Liver (tissue), 9 donors: Measurements from ENCODE around the gene DPYD. TPM values are rescaled to one million over a fixed set of nuclear protein-coding genes. Genes with fewer than 3 reads are reported as not detected.

Experiments
- DNase-seq: peaks from one replicate; pipeline ENCODE4 v3.0.0-alpha.2; 2017; ENCODE audit warnings: low spot score
- H3K27ac ChIP-seq, 2 donors: one replicate each; pipeline ENCODE4 v1.7.0; 2013; ENCODE audit warnings: inconsistent platforms in 2 of 2, low read length in 2 of 2, control low read depth in 1 of 2, low read depth in 1 of 2, mild to moderate bottlenecking in 1 of 2
- H3K27me3 ChIP-seq, 4 donors: one replicate each; pipeline versions ENCODE4 v1.6.1 to v1.7.0; 2013; ENCODE audit warnings: low read length in 3 of 4, inconsistent platforms in 1 of 4, mild to moderate bottlenecking in 1 of 4, moderate library complexity in 1 of 4; ENCODE audit not compliant: control insufficient read depth in 4 of 4, insufficient read depth in 4 of 4
- H3K36me3 ChIP-seq, 4 donors: one replicate each; pipeline versions ENCODE4 v1.6.1 to v1.7.0; 2013; ENCODE audit warnings: low read length in 3 of 4, mild to moderate bottlenecking in 3 of 4, low read depth in 1 of 4, moderate library complexity in 1 of 4; ENCODE audit not compliant: control insufficient read depth in 4 of 4, insufficient read depth in 3 of 4
- H3K4me1 ChIP-seq, 4 donors: one replicate each; pipeline versions ENCODE4 v1.6.1 to v1.7.0; 2013; ENCODE audit warnings: low read length in 3 of 4, mild to moderate bottlenecking in 3 of 4, moderate library complexity in 1 of 4; ENCODE audit not compliant: control insufficient read depth in 4 of 4, insufficient read depth in 4 of 4
- H3K4me3 ChIP-seq, 3 donors: one replicate each; pipeline versions ENCODE4 v1.6.1 to v1.7.0; 2013; ENCODE audit warnings: low read length in 3 of 3, control low read depth in 1 of 3, low read depth in 1 of 3, mild to moderate bottlenecking in 1 of 3
- H3K9ac ChIP-seq, 2 donors: one replicate each; pipeline ENCODE4 v1.7.0; 2013; ENCODE audit warnings: low read length in 2 of 2, mild to moderate bottlenecking in 2 of 2, moderate library complexity in 2 of 2, control low read depth in 1 of 2, low read depth in 1 of 2
- H3K9me3 ChIP-seq, 4 donors: one replicate each; pipeline versions ENCODE4 v1.6.1 to v1.7.0; 2013; ENCODE audit warnings: low read length in 3 of 4; ENCODE audit not compliant: control insufficient read depth in 4 of 4
- ATF3 ChIP-seq: IDR thresholded peaks from 2 replicates; pipeline ENCODE4 v1.6.1; 2016; ENCODE audit warnings: antibody characterized with exemption
- CTCF ChIP-seq: fragments of 150-350 bp; IDR thresholded peaks from 2 replicates; pipeline ENCODE4 v1.5.1; 2017; ENCODE audit warnings: improper control_type of control experiment, low read depth, low read length; ENCODE audit not compliant: missing input control
- EGR1 ChIP-seq, 2 donors: IDR thresholded peaks; 2 replicates each; pipeline ENCODE4 v1.6.1; 2016 to 2018; ENCODE audit warnings: antibody characterized with exemption in 2 of 2, low read depth in 2 of 2
- FOXA1 ChIP-seq: IDR thresholded peaks from 2 replicates; pipeline ENCODE4 v1.6.1; 2016; ENCODE audit warnings: antibody characterized with exemption
- FOXA2 ChIP-seq: IDR thresholded peaks from 2 replicates; pipeline ENCODE4 v1.6.1; 2016; ENCODE audit warnings: antibody characterized with exemption
- GABPA ChIP-seq, 2 donors: IDR thresholded peaks in 1 of 2; conservative IDR thresholded peaks in 1 of 2; 2 replicates each; pipeline ENCODE4 v1.6.1; 2016; ENCODE audit warnings: antibody characterized with exemption in 2 of 2, mild to moderate bottlenecking in 1 of 2, moderate library complexity in 1 of 2
- HNF4A ChIP-seq, 2 donors: conservative IDR thresholded peaks; 2 replicates each; pipeline ENCODE4 v1.6.1; 2016; ENCODE audit warnings: antibody characterized with exemption in 2 of 2, mild to moderate bottlenecking in 2 of 2
- HNF4G ChIP-seq: IDR thresholded peaks from 2 replicates; pipeline ENCODE4 v1.6.1; 2016; ENCODE audit warnings: antibody characterized with exemption
- JUND ChIP-seq, 2 donors: IDR thresholded peaks; 2 replicates each; pipeline ENCODE4 v1.6.1; 2016; ENCODE audit warnings: antibody characterized with exemption in 2 of 2
- MAX ChIP-seq: IDR thresholded peaks from 2 replicates; pipeline ENCODE4 v1.6.1; 2016; ENCODE audit warnings: antibody characterized with exemption
- NR2F2 ChIP-seq: IDR thresholded peaks from 2 replicates; pipeline ENCODE4 v1.6.1; 2016; ENCODE audit warnings: antibody characterized with exemption
- RAD21 ChIP-seq, 2 donors: IDR thresholded peaks; 2 replicates each; pipeline ENCODE4 v1.6.1; 2016; ENCODE audit warnings: antibody characterized with exemption in 2 of 2, mild to moderate bottlenecking in 2 of 2
- REST ChIP-seq: IDR thresholded peaks from 2 replicates; pipeline ENCODE4 v1.6.1; 2016; ENCODE audit warnings: antibody characterized with exemption, mild to moderate bottlenecking
- RXRA ChIP-seq, 2 donors: IDR thresholded peaks; 2 replicates each; pipeline ENCODE4 v1.6.1; 2017 to 2018; ENCODE audit warnings: antibody characterized with exemption in 2 of 2, mild to moderate bottlenecking in 1 of 2
- SP1 ChIP-seq: IDR thresholded peaks from 2 replicates; pipeline ENCODE4 v1.6.1; 2018; ENCODE audit warnings: antibody characterized with exemption, mild to moderate bottlenecking
- TAF1 ChIP-seq: conservative IDR thresholded peaks from 2 replicates; pipeline ENCODE4 v1.6.1; 2016; ENCODE audit warnings: antibody characterized with exemption, mild to moderate bottlenecking
- YY1 ChIP-seq: IDR thresholded peaks from 2 replicates; pipeline ENCODE4 v1.6.1; 2016; ENCODE audit warnings: antibody characterized with exemption, mild to moderate bottlenecking
- ZBTB33 ChIP-seq: IDR thresholded peaks from 2 replicates; pipeline ENCODE4 v1.6.1; 2016; ENCODE audit warnings: antibody characterized with exemption
- WGBS: extraction: QIAGEN DNeasy Blood & Tissue Kit; methylation state at CpG from one replicate; pipeline ENCODE4 v1.1.7; 2013; 5-methylcytosine and 5-hydroxymethylcytosine counted together
- polyA plus RNA-seq, 2 donors: library from polyadenylated mRNA; stranded (reverse) in 1 of 2; unstranded in 1 of 2; fragments of 200-250 nt in 1 of 2; fragments of >200 nt in 1 of 2; fragmentation: Nextera tagmentation in 1 of 2; extraction: Ambion mirVana in 1 of 2; gene quantifications; one replicate each; pipeline versions ENCODE4 v1.2.1 to v1.2.3, GENCODE V29; 2013 to 2015
- total RNA-seq, 2 donors: library from RNA; depleted of rRNA; stranded (reverse); fragments of >200 nt; gene quantifications; one replicate each; pipeline ENCODE4 v1.2.3, GENCODE V29; 2014
- donor health status: healthy.
- donor health status: healthy.
- donor health status: healthy.
- donor health status: healthy.
- donor health status: healthy.

Gene DPYD
- total and polyA plus RNA-seq, 4 donors = 16.2 to 142 (median 47.0) TPM

- no peak overlapping the region for H3K9ac ChIP-seq
- no peak overlapping the region for H3K27ac ChIP-seq
- no peak for TF ChIP-seq EGR1 (IDR thresholded peaks at IDR 0.05; ENCODE audit: low read depth in 2 of 2)
- TF ChIP-seq CTCF = no peak
- no peak for TF ChIP-seq REST
- TF ChIP-seq HNF4G = no peak
- TF ChIP-seq JUND (IDR thresholded peaks at IDR 0.05) = no peak
- no peak for TF ChIP-seq ZBTB33
- TF ChIP-seq HNF4A (conservative IDR thresholded peaks at IDR 0.05) = no peak
- no peak for TF ChIP-seq GABPA (IDR thresholded peaks at IDR 0.05 in 1 of 2, conservative IDR thresholded peaks at IDR 0.05 in 1 of 2)
- TF ChIP-seq SP1 = no peak
- TF ChIP-seq FOXA1 = no peak
- TF ChIP-seq TAF1 = no peak
- no peak for TF ChIP-seq YY1
- TF ChIP-seq RAD21 (IDR thresholded peaks at IDR 0.05) = no peak
- TF ChIP-seq RXRA (IDR thresholded peaks at IDR 0.05) = no peak
- TF ChIP-seq ATF3 = no peak
- no peak for TF ChIP-seq FOXA2
- no peak for TF ChIP-seq NR2F2
- TF ChIP-seq MAX = no peak
- DNase-seq = no peak
- H3K9me3 ChIP-seq = no peaks in the 10 kb centered on the region
- H3K27me3 ChIP-seq = no peaks in the 10 kb centered on the region
- H3K36me3 ChIP-seq = no peaks in the 10 kb centered on the region
- WGBS = 48% methylated on average over 2 of the region's 2 CpGs
- no peaks in the 10 kb centered on the region for H3K4me1 ChIP-seq
- no peak overlapping the region for H3K4me3 ChIP-seq
These were observed 21.6 kb upstream of the DPYD start for GRCh38 chr1:97942161-97943123.
